Dedifferentiated amniotic fluid mesenchymal stem cell (primary cell): ENCODE measurements around the gene C9orf57.
"Not testable (repeated sequence)": the region's sequence is repeated elsewhere in the genome, so short reads cannot be mapped to it uniquely, and the experiment has no call there.

Source experiments
- DNase-seq: peaks from one replicate; pipeline ENCODE4 v3.0.0-alpha.2; 2016; ENCODE audit errors: extremely low spot score

C9orf57 gene

GRCh38 chr9:72023596-72023995 is 36.8 kb downstream of the C9orf57 start:
- no peak for DNase-seq

GRCh38 chr9:72022841-72023240 is 37.6 kb downstream of the C9orf57 start:
- peak; percentile 72 for DNase-seq

GRCh38 chr9:72013292-72013760 is 47.1 kb downstream of the C9orf57 start:
- DNase-seq: no peak

GRCh38 chr9:72012646-72013045 is 47.8 kb downstream of the C9orf57 start:
- DNase-seq: no peak

GRCh38 chr9:72007726-72008125 is 52.7 kb downstream of the C9orf57 start:
- not testable (repeated sequence) for DNase-seq

GRCh38 chr9:72006501-72006900 is 53.9 kb downstream of the C9orf57 start:
- no peak for DNase-seq

GRCh38 chr9:72005451-72005850 is 55.0 kb downstream of the C9orf57 start:
- no peak for DNase-seq
